OCI-LY7 (cell line): ENCODE measurements around the gene G6PC3. TPM values are rescaled to one million over a fixed set of nuclear protein-coding genes. Genes with fewer than 3 reads are reported as not detected.

ENCODE experiments used
- BruUV-seq: library from RNA; stranded (reverse); fragments of 400-500 nt; replicated peaks from 2 replicates; lab custom pipeline; 2021; lab: Mats Ljungman, UMichigan
- CTCF ChIA-PET: fragments of 300-600 bp; sonication (Branson Sonifier 250); formaldehyde crosslinking; loops from one replicate; lab custom pipeline; 2022; ENCODE audit warnings: antibody characterized with exemption; ENCODE audit not compliant: unreplicated experiment; lab: Charles Lee
- POLR2A ChIA-PET: fragments of 300-600 bp; sonication (Branson Sonifier 250); formaldehyde crosslinking; loops from one replicate; lab custom pipeline; 2022; ENCODE audit warnings: antibody characterized with exemption; lab: Charles Lee
- DNase-seq: peaks from one replicate; pipeline ENCODE4 v3.0.0-alpha.2; 2015; ENCODE audit warnings: low spot score
- H2AFZ ChIP-seq: fragments of 200-600 bp; sonication (generic), shearing (Covaris generic); 2 replicates; pipeline ENCODE4 v1.6.1; 2014; ENCODE audit warnings: mild to moderate bottlenecking, antibody characterized with exemption, low read length, moderate library complexity
- H3K27ac ChIP-seq: fragments of 200-600 bp; sonication (generic); 2 replicates; pipeline ENCODE4 v1.5.1; 2014; ENCODE audit warnings: mixed run types, low read depth, mild to moderate bottlenecking, moderate library complexity, low read length, inconsistent platforms; ENCODE audit not compliant: poor library complexity, severe bottlenecking
- H3K36me3 ChIP-seq: fragments of 200-600 bp; sonication (generic); 2 replicates; pipeline ENCODE4 v1.6.1; 2014; ENCODE audit warnings: mild to moderate bottlenecking, antibody characterized with exemption, low read length, moderate library complexity, mixed read lengths; ENCODE audit not compliant: insufficient read depth
- H3K4me1 ChIP-seq: fragments of 200-600 bp; sonication (generic); 2 replicates; pipeline ENCODE4 v1.5.1; 2014; ENCODE audit warnings: mild to moderate bottlenecking, low read length; ENCODE audit not compliant: insufficient read depth, poor library complexity, severe bottlenecking
- H3K4me2 ChIP-seq: fragments of 200-600 bp; sonication (generic); 2 replicates; pipeline ENCODE4 v1.6.1; 2014; ENCODE audit warnings: mild to moderate bottlenecking, low read length
- H3K4me3 ChIP-seq: fragments of 200-600 bp; sonication (generic); 2 replicates; pipeline ENCODE4 v1.5.1; 2014; ENCODE audit warnings: mild to moderate bottlenecking, low read depth, low read length; ENCODE audit not compliant: poor library complexity, severe bottlenecking
- H3K79me2 ChIP-seq: fragments of 200-600 bp; sonication (generic); 2 replicates; pipeline ENCODE4 v1.6.1; 2016; ENCODE audit warnings: low read depth, mild to moderate bottlenecking, low read length, moderate library complexity, mixed read lengths; ENCODE audit not compliant: insufficient read depth
- H3K9me2 ChIP-seq: fragments of 200-600 bp; sonication (generic); 2 replicates; pipeline ENCODE4 v1.6.1; 2016; ENCODE audit warnings: mild to moderate bottlenecking, low read length, mixed read lengths; ENCODE audit not compliant: insufficient read depth
- H3K9me3 ChIP-seq: fragments of 200-600 bp; sonication (generic); 2 replicates; pipeline ENCODE4 v1.6.1; 2014; ENCODE audit warnings: mild to moderate bottlenecking, mixed run types, low read length, mixed read lengths
- H4K20me1 ChIP-seq: fragments of 200-600 bp; sonication (generic); 2 replicates; pipeline ENCODE4 v1.6.1; 2014; ENCODE audit warnings: mild to moderate bottlenecking, antibody characterized with exemption, low read length, moderate library complexity, mixed read lengths; ENCODE audit not compliant: insufficient read depth
- EZH2phosphoT487 ChIP-seq: fragments of 200-600 bp; sonication (generic); IDR thresholded peaks from 2 replicates; pipeline ENCODE4 v1.6.1; 2018; ENCODE audit warnings: low read depth, borderline replicate concordance, mild to moderate bottlenecking, mixed run types, antibody characterized with exemption, low read length, moderate library complexity, mixed read lengths
- intact Hi-C: fragments of 100-400 bp; cut with micrococcal nuclease; formaldehyde crosslinking; loops from one replicate; pipeline ENCODE4 v1.10.0; 2022; ENCODE audit not compliant: unreplicated experiment
- total RNA-seq, 2 experiments: library from RNA; depleted of rRNA in 1 of 2; stranded (reverse); fragments of >200 nt in 1 of 2; shearing (Covaris generic) in 1 of 2; gene quantifications; 2 replicates each; pipeline ENCODE4 v1.2.3, GENCODE V29; 2014 to 2022
- TF ChIP-seq, protein P1 (sequence below): fragments of 200-600 bp; sonication (generic); conservative IDR thresholded peaks from 2 replicates; pipeline ENCODE4 v1.5.1; 2014; ENCODE audit warnings: mild to moderate bottlenecking, antibody characterized with exemption, low read length, moderate library complexity, mixed read lengths

G6PC3 gene
- total RNA-seq, 2 experiments from 2014 or later, result 20.6 to 46.1 TPM

- Histone ChIP-seq H3K9me2 (no peaks in the 10 kb centered on the region), H3K4me2 (peak overlapping the region; percentile 86), H3K79me2 (peaks cover 7% of the 10 kb centered on the region; the same call in 1 of the 2 replicates), H3K36me3 (no peaks in the 10 kb centered on the region), H3K4me3 (no peak overlapping the region), H3K27ac (no peak overlapping the region), H3K4me1 (peaks cover 25% of the 10 kb centered on the region), H2AFZ (no peak overlapping the region), H4K20me1 (no peaks in the 10 kb centered on the region; the same call in 1 of the 2 replicates), H3K9me3 (no peaks in the 10 kb centered on the region)
- intact Hi-C loops, result loop anchor here (5.0 kb wide), 2 partner anchors 49 to 206 kb away; partner anchors contain the start of gene G6PC3
- CTCF ChIA-PET, result no interaction called here
- no TSS peak for BruUV-seq
- TF ChIP-seq, protein P1, sequence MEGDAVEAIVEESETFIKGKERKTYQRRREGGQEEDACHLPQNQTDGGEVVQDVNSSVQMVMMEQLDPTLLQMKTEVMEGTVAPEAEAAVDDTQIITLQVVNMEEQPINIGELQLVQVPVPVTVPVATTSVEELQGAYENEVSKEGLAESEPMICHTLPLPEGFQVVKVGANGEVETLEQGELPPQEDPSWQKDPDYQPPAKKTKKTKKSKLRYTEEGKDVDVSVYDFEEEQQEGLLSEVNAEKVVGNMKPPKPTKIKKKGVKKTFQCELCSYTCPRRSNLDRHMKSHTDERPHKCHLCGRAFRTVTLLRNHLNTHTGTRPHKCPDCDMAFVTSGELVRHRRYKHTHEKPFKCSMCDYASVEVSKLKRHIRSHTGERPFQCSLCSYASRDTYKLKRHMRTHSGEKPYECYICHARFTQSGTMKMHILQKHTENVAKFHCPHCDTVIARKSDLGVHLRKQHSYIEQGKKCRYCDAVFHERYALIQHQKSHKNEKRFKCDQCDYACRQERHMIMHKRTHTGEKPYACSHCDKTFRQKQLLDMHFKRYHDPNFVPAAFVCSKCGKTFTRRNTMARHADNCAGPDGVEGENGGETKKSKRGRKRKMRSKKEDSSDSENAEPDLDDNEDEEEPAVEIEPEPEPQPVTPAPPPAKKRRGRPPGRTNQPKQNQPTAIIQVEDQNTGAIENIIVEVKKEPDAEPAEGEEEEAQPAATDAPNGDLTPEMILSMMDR, result no peak
- no peak for DNase-seq
- POLR2A ChIA-PET, result no interaction called here
Measured at GRCh38 chr17:44120851-44121605, 50.5 kb downstream of the G6PC3 start.

GRCh38 chr17:44121997-44122815, 51.7 kb downstream of the G6PC3 start:
- no peaks in the 10 kb centered on the region for H3K36me3 ChIP-seq
- H2AFZ ChIP-seq, result no peak overlapping the region
- no peaks in the 10 kb centered on the region for H3K9me3 ChIP-seq
- no peak for DNase-seq
- H4K20me1 ChIP-seq, result no peaks in the 10 kb centered on the region; the same call in 1 of the 2 replicates
- ChIA-PET CTCF (no interaction called here), POLR2A (interaction anchor here (0.6 to 1.8 kb wide), 3 partner anchors 11 to 1350 kb away, joined by 3 to 4 read pairs (median 4); no protein-coding TSS in a partner anchor)
- H3K9me2 ChIP-seq, result no peaks in the 10 kb centered on the region
- peaks cover 25% of the 10 kb centered on the region for H3K4me1 ChIP-seq
- intact Hi-C loops, result loop anchor here (5.0 kb wide), 2 partner anchors 50 to 205 kb away; partner anchors contain the start of gene G6PC3
- H3K4me3 ChIP-seq, result peak overlapping the region; percentile 85
- no peak for TF ChIP-seq EZH2phosphoT487
- TF ChIP-seq, protein P1, result no peak
- H3K27ac ChIP-seq, result no peak overlapping the region
- peaks cover 7% of the 10 kb centered on the region; the same call in 1 of the 2 replicates for H3K79me2 ChIP-seq
- no TSS peak for BruUV-seq
- peak overlapping the region; percentile 86 for H3K4me2 ChIP-seq
